Measurements from ENCODE around the gene SERPINA9.

SERPINA9 gene

DNA sequence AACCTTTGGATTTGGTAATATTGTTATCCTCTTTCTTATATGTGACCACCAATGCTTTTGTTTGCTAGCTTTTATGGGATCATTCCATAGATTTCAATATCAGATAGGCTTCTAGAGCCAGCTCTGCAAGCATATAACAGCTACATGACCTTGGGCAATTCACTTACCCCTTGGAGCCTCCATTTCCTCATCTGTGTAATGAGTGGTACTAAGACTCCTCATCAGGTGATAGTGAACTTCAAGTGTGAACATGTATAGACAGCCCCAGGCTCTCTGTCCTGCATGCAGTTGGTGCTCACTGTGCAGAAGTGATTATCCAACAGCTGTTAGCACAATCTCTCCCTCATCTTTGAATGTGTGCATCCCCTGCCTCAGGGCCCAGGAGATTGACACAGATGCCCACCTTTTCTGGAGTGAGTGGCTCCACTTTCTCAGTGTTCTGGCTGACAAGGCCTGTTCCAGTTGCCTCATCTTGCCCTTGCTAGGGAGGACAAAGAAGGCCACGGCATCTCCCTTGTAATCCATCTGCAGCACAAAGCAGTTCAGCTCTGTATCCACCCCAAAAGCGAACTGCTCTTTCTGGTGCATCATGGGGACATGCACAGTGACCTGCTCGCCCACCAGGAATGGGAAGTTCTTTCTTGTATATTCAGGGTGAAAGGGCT is 9.2 kb downstream of the SERPINA9 start:
- TF ChIP-seq, protein P1, sequence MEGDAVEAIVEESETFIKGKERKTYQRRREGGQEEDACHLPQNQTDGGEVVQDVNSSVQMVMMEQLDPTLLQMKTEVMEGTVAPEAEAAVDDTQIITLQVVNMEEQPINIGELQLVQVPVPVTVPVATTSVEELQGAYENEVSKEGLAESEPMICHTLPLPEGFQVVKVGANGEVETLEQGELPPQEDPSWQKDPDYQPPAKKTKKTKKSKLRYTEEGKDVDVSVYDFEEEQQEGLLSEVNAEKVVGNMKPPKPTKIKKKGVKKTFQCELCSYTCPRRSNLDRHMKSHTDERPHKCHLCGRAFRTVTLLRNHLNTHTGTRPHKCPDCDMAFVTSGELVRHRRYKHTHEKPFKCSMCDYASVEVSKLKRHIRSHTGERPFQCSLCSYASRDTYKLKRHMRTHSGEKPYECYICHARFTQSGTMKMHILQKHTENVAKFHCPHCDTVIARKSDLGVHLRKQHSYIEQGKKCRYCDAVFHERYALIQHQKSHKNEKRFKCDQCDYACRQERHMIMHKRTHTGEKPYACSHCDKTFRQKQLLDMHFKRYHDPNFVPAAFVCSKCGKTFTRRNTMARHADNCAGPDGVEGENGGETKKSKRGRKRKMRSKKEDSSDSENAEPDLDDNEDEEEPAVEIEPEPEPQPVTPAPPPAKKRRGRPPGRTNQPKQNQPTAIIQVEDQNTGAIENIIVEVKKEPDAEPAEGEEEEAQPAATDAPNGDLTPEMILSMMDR (IDR thresholded peaks at IDR 0.05; ENCODE audit: extremely low read depth, insufficient read depth, missing control alignments): no peak
- in situ Hi-C loops (cut with MboI; ENCODE audit: low pct_unique_long_range_greater_than_20kb, low sequenced_read_pairs, unreplicated experiment): no loop called here
- no peak for DNase-seq (ENCODE audit: low spot score)

DNA sequence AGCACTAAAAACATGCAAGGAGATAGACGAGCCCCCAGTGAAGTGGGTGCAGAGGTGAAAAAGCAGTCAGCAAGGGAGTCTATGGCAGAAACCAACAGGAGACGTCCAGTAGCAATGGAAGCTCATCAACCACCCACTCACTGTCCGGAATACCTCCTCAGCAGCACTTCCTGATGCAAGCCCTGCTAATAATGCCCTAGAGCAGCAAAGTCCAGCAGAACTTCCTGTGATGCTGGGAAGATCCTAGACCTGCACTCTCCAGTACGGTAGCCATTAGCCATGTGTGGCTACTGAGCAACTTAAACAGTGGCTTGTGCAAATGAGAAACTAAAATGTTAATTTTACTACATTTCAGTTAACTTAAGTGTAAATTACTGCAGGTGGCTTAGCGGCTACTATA is 11.0 kb downstream of the SERPINA9 start:
- in situ Hi-C loops (cut with MboI; ENCODE audit: low pct_unique_long_range_greater_than_20kb, low sequenced_read_pairs, unreplicated experiment): no loop called here
- no peak for DNase-seq (ENCODE audit: low spot score)

DNA sequence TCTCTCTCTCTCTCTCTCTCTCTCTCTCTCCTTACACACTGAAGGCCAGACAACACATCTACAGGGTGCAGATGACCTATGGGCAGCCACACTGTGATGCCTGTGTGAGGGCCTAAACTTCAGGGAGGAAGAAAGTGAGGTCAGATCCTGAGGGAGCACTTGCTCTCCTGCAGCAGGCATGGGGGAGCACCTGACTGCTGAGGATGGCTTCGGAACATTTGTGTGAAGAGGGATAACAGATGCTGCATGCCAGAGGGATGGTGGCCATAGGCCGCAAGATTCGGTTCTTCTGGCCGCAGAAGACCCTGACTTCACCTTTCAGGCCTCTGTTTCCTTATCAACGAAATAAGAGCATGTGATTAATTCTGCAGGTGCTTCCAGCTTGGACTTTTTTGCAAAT is 11.7 kb downstream of the SERPINA9 start:
- TF ChIP-seq, protein P1 (IDR thresholded peaks at IDR 0.05; ENCODE audit: extremely low read depth, insufficient read depth, missing control alignments): no peak
- no peak for DNase-seq (ENCODE audit: low spot score)
- in situ Hi-C loops (cut with MboI; ENCODE audit: low pct_unique_long_range_greater_than_20kb, low sequenced_read_pairs, unreplicated experiment): no loop called here

More for the DNA sequence above, 11.0 kb downstream of the SERPINA9 start:
- TF ChIP-seq, protein P1 (IDR thresholded peaks at IDR 0.05; ENCODE audit: extremely low read depth, insufficient read depth, missing control alignments): no peak

DNA sequence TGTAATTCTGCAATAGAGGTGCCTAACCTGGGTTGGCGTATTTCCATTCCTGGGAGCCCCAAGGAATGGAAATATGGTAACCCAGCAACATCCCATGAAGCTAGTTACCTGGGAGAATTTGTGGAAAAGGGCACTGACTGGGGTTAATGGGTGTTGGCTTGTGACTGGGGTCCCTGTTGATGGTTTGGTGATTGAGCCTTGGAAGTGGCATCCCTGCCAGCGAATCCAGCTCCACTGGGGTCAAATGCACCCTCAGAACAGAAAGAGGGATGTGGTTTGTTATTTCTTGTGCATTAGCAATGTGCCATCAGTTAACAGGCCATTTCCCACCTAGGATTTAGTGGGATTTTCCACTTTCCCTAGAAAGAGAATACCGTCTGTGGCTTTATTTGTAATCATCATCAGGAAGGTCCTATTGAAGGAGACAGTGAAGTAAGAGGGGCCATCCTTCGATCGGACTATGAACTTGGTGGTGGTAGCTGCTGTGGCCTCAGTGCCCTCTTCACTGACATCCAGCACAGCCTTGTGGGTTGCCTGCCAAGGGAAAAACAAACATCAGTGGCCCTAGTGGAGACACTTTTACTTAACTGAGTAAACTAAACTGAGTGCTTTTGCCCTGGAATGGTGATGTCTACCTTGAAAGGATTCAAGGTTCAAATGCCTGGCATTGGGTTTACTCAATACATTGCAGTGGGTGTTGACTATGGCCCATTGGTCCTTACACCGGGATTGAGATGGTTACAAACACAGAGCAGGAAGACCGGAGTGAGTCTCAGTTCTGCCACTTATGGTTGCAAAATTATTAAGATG is 13.0 kb downstream of the SERPINA9 start:
- TF ChIP-seq, protein P1 (IDR thresholded peaks at IDR 0.05; ENCODE audit: extremely low read depth, insufficient read depth, missing control alignments): no peak
- in situ Hi-C loops (cut with MboI; ENCODE audit: low pct_unique_long_range_greater_than_20kb, low sequenced_read_pairs, unreplicated experiment): no loop called here
- DNase-seq (ENCODE audit: low spot score): no peak

DNA sequence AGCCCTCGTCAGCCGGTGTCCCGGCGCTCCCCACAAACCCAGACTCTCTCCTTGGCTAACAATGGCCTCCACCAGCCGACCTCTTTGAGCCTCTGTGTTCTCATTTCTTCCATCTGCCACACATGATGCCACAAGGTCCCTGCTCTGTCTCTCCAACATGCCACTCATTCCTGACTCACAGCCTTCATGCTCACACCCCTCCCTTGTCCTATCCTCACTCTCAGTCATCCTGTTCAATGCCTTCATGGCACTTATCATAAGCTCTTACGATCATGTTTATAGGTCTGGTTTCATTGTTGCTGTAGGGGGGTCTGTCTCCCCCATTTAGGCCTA is 13.8 kb downstream of the SERPINA9 start:
- TF ChIP-seq, protein P1 (IDR thresholded peaks at IDR 0.05; ENCODE audit: extremely low read depth, insufficient read depth, missing control alignments): no peak
- no peak for DNase-seq (ENCODE audit: low spot score)
- in situ Hi-C loops (cut with MboI; ENCODE audit: low pct_unique_long_range_greater_than_20kb, low sequenced_read_pairs, unreplicated experiment): no loop called here

DNA sequence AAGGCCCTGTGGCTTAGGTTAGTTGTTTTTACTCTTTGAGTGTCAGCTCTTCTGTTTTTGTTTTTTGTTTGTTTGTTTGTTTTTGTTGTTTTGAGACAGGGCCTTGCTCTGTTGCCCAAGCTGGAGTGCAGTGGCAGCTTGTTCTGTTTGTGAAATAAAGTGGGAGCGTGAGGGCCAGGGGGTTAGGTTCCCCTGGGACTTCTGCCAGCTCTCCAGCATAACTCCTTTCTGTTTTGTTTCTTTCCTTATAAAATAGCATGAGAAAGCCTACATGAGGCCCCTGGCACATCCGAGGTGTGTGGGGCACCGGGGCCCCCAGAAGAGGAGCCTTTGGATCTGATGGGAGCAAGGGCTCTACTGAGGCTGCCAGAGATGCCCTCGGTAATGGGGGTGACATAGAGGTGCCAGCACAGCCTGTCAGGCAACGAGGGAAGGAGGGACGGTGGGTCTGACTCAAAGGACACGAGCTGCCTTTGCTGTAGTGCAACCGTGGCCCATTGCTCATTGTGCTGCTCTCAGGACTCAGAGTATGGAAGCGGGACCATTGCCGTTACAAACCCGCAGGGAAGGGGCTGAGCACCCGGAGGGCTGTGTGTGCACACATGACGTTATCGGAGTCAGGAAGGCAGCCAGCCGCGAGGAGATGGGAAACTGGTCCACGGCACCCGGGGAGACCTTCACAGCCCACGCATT is 14.3 kb downstream of the SERPINA9 start:
- in situ Hi-C loops (cut with MboI; ENCODE audit: low pct_unique_long_range_greater_than_20kb, low sequenced_read_pairs, unreplicated experiment): no loop called here

More for the DNA sequence above, 14.3 kb downstream of the SERPINA9 start:
- DNase-seq (ENCODE audit: low spot score): no peak
- TF ChIP-seq, protein P1 (IDR thresholded peaks at IDR 0.05; ENCODE audit: extremely low read depth, insufficient read depth, missing control alignments): no peak
